GM21576 (cell line): ENCODE results near the gene ARHGEF1.
A peak's percentile ranks its signal among the peaks of the same experiment; 100 is the strongest.
"Not testable (repeated sequence)": the region's sequence is repeated elsewhere in the genome, so short reads cannot be mapped to it uniquely, and the experiment has no call there.

Source experiments
- ATAC-seq: cut with Tn5 transposase; IDR thresholded peaks from one replicate; pipeline ENCODE4 v1.9.1; 2021; ENCODE audit warnings: mild to moderate bottlenecking, moderate library complexity; ENCODE audit not compliant: unreplicated experiment

ARHGEF1 gene

DNA sequence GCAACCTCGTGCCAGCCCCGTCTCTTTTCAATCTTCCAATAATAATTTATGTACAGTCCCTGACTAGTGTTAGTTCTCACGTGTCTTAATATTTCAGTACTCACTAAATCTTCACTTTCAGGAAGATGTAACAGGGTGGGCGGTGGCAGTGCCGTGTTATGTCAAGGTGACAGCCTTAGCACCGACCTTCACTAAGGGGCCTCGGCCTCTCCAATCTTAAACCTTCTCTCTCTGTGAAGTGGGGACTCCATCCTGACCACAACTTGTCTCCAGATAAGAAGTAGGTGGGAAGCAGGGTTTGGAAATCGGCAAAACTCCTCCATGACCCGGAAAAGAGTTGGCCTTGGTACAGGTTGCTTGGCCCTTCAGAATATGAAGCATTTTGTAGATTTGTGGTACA is 21.1 kb upstream of the ARHGEF1 start:
- ATAC-seq: no peak

- ATAC-seq: no peak
Observed at GRCh38 chr19:41862445-41862986, 20.5 kb upstream of the ARHGEF1 start.

- ATAC-seq: no peak
Observed at GRCh38 chr19:41863209-41863931, 19.6 kb upstream of the ARHGEF1 start.

DNA sequence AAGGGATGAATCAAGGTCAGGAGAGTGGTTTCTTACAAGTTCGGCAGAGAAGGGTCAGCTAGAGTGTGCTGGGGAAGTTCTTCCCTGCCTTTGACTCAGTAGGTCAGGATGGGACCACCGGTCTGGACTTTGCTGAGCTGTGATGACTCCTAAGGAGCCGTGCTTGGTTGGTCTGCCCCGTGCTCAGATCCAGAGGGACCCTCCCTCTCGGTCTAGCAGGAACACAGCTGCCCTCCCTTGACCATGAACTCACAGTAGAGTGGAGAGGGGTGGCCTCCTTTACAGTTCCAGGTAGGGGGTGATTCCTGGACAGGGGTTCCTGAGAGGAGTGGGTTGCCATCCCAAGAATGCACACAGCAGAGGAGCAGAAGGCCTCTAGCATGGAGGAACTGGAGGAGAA is 18.6 kb upstream of the ARHGEF1 start:
- ATAC-seq: no peak

DNA sequence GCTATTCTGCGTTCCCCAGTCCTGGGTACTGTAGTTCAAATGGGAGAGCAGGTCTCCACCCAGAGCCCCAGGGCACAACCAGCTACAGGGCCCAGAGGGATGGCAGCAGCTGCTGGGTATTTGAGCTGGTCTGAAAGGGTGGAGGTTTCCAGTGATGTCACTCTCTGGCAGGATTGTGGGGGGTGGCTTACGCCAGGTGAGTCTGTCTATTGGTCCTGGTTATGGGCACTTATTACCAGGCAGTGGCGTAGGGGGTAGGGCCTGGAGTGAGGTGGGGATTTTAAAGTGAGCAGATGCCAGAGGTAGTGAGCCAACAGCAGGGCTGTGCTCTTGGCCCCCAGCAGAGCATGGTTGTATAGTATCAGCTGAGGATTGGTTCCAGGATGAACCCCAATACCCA is 16.7 kb upstream of the ARHGEF1 start:
- no peak for ATAC-seq

DNA sequence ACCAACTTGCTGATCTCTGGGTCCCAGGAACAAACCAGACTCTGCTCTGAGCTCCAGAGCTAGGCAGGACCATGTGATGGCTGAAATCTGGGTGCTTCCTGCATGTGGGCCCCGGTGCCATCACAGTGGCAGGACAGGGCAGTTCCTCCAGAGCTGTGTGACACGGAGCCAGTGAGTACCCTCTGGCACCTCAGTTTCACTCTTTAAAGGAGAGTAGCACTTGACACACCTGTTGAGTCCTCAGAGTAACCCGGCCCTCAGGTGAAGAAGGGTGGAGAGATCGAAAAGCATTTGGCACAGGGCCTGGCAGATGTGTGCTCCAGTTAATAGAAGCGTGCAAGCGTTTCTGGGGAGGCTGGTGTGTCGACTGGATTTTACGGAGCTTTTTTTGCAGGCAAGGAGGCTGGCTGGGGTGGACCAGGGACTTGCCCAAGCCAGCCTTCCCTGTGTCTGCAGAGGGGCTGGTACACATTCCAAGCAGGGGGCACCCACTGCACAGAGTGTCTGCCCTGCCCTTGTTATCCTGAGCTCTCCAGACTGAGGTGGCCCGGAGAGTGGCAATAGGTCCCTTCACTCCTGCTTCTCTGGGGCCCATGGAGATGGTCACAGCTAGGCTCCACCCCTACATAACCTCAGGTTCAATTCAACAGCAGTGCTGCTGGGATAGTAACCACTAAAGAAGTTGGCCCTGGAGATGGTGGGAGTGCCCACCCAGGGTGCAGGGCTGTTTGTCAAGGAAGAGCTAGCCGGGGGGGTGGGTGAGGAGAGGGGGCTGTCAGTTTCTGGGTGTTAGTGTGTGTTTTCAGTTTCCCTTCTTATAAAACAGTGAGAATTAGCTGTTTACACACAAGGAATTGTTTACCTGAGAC is 14.6 kb upstream of the ARHGEF1 start:
- no peak for ATAC-seq

DNA sequence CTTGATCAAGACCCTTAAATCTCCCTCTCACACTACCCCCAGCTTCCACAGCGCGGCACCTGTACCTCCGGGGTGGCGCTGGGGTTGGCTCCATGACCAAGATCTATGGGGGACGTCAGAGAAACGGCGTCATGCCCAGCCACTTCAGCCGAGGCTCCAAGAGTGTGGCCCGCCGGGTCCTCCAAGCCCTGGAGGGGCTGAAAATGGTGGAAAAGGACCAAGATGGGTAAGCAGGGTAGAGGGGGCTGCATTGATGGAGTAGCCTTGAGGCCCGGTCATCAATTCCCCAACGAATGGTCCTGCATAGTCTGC is 14.0 kb upstream of the ARHGEF1 start:
- no peak for ATAC-seq

DNA sequence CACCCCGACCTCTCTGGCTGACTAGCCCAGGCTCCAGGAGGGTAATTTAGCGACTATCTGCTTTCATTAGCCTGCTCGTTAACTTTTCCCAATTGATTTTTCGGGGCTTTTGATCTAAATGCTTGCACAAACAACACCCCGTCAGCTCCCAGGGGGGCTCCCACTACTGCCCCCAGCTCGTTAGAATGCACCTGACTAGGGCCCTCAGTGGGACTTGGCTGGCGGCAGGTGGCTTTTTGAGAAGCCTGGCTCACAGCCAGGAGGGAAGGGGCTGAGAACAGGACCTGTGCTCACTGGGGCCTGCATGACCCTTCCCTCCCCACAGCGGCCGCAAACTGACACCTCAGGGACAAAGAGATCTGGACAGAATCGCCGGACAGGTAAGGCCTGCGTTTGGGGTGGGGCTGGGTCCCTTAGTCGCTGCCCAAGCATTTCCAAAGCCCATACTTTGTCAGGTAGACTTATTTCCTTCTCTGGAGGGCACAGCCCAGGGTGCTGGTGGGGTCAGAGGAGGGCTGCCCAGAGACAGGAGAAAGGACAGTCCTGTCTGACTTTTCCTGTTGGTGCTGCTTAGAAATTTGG is 13.5 kb upstream of the ARHGEF1 start:
- no peak for ATAC-seq

- ATAC-seq: no peak
Observed at GRCh38 chr19:41870401-41870873, 12.5 kb upstream of the ARHGEF1 start.

DNA sequence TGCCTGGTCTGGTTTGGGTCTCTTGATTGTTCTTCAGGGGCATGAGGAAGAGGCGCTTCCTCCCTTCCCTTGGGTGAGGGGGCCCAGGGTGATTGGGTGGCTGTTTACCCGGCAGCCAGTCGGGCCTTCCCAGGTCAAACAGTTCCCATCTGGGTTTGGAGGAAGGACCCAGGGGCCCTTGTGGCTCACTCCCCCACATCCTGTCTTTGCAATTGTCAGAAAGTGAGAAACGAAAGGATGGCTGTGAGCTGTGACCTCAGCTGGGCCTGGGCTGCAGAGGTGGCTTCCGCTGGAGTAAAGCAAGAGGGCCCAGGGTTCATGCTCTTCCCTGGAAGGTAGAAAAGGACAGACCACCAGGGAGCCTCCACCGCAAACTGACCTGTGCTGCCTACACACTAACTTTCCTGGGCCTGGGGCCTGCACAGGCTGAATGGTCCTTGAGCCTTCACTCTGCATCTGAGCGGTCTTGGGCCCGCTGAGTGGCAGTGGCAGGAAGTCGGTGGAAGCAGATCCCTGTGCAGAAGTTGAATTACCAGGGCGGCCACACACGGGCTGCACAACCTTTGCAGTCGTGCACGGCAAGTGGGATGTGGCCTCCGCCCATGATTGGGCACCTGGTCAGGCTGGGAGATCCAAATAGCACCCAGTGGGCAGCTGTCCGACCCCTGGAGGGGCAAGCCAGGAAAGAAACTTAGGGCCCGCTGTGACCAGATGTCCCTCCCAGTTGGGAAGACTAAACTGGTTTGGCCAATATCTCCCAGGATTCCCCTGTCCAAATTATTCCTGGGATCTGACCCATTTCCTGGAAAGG is 11.2 kb upstream of the ARHGEF1 start:
- ATAC-seq: no peak

GRCh38 chr19:41872384-41872774 is 10.6 kb upstream of the ARHGEF1 start:
- ATAC-seq: no peak

- ATAC-seq: no peak
Observed at GRCh38 chr19:41872775-41873647, 10.0 kb upstream of the ARHGEF1 start.

DNA sequence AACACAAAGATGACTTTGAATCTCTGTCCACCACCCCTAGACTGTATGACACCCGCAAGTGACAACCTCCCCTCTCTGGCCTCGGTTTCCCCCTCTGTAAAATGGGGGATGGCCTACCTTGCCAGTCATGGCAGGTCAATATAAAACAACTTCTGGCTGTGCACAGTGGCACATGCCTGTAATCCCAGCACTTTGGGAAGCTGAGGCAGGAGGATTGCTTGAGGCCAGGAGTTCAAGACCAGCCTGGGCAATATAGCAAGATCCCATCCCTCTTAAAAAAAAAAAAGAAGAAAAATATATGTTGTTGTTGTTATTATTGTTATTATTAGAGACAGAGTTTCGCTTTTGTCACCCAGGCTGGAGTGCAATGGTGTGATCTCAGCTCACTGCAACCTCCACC is 7.0 kb upstream of the ARHGEF1 start:
- ATAC-seq: not testable (repeated sequence)

DNA sequence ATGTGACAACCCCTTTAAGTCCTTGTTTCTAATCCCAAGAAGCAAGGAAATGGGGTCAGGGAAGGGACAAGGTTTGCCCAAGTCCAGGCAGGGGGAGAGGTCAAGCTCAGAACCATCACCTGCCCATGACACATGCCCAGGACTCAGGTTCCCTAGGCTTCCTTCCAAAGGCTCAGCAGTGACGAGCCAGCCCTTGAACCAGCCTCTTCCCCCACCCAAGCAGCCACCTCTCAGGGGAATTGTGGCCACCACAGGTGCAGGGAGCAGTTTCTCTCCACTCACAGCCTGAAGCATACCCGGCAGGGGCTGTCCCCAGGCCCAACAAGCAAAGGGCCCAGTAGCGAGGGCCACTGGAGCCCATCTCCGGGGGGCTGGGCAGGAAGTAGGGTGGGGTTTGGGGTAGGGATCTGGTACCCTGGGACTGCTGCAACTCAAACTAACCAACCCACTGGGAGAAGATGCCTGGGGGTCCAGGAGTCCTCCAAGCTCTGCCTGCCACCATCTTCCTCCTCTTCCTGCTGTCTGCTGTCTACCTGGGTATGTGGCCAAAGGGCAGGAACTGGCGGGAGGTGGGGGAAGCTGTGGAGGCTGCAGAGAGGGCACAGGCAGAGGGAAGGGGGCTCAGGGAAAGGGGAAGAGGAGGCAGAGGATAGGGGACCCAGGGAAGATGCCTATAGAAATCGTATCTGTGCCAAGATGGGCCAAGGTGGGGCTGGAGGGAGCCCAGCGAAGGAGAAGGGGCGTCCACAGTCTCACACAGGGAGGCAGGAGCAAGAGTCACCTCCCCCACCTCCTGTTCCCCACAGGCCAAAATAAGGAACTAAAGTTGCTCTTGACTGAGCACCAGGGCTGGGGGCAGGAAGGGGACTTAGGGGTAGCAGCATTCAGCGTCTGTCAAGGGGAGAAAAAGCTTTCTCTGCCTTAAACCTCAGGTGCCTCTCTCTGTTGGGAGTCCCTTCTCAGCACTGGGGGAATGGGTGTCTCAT is 5.8 kb upstream of the ARHGEF1 start, which contains the start of gene CD79A:
CD79A (plus strand) TSS at position 433 of the 986 bp plus-strand sequence; CDS start at position 459, 26 bp downstream.
- ATAC-seq: peak; percentile 57

DNA sequence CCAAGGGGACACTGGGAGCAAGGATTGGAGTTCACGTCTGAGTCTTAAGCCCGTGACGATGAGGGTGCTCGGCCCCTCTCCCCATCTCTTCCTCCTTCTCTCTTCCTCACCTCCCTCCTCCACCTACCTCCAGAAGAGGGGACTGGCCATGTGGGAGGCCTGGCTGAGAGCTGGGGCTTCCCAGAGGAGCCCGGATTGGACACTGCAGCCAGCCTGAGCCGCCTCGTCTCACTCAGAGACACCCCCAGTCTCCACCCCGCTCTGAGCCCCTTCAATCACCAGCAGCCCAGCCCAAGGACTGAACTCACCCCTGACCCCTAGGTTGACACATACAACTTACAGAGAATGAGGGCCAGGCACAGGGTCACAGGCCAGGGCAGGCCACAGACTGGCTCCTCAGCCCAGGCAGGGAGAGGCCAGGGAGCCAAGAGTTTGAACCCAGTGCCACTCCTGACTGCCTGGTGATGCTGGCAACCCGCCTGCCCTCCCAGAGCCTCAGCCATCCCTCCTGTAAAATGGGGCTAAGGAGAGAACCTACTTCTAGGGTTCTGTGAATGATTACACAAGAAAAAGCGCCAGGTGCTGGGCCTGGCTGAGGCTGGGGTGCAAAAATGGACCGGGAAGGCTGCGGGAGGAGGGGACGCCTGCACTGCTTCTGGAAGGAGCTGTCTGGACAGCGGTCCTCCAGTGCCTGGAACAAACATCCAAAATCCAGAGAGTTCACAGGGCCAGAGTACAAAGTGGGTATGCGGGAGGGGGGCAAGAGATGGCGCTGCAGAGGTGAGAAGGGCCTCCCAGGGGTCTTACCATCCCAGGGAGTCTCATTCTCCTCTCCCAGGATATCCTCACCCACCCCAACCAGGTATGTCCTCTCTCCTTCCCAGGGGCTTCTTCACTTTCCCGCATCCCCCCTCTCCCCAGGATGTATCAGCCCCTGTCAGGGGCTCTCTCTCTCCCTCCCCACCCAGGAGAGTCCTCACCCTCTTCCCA is 4.8 kb upstream of the ARHGEF1 start:
- ATAC-seq: no peak

GRCh38 chr19:41879080-41879479 is 3.9 kb upstream of the ARHGEF1 start:
- ATAC-seq: no peak

DNA sequence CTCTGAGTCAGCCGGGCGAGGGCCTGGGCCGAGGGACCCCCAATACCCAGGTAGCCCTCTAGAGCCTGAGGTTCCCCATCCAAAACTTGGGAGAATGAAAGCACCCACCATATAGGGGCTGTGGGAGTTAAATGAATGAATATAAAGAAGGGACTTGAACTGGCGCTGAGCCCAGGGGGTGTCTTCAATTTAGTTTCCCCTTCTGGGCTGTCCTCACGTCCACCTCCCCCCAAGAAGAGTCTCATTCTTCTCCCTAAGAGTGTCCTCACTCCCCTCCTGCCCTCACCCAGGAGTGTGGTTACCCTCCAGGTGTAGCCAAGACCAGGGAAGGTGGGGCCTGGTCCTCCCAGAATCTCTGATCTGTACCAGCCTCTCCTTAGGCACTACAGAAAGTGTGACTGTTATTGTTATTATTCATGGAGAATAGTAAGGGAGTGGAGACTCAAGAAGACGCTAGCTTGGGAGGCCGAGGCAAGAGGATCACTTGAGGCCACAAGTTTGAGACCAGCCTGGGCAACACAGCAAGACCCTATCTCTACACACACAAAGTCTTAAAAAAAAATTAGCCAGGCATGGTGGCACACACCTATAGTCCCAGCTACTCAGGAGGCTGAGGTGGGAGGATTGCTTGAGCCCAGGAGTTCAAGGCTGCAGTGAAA is 3.2 kb upstream of the ARHGEF1 start:
- ATAC-seq: no peak
